ENCODE results near the gene RBM15B. TPM values are rescaled to one million over a fixed set of nuclear protein-coding genes. Genes with fewer than 3 reads are reported as not detected.

Gene RBM15B
- total RNA-seq, 1 donor from 2014 or later, result 15.7 TPM

- H3K36me3 ChIP-seq (ENCODE audit: control insufficient read depth in 3 of 3, insufficient read depth in 3 of 3, low read length in 3 of 3), result peaks cover 10 to 21% (median 15%) of the 10 kb centered on the region in 3 donors
- H3K4me1 ChIP-seq (ENCODE audit: control insufficient read depth in 3 of 3, insufficient read depth in 3 of 3, low read length in 3 of 3), result no peaks in the 10 kb centered on the region
Measured at GRCh38 chr3:51436998-51437639, 46.0 kb downstream of the RBM15B start.

GRCh38 chr3:51441282-51442030 is 50.4 kb downstream of the RBM15B start:
- H3K27ac ChIP-seq (ENCODE audit: low read depth, low read length), result no peak overlapping the region
- H3K27me3 ChIP-seq (ENCODE audit: control insufficient read depth in 3 of 3, insufficient read depth in 3 of 3, low read length in 3 of 3), result no peaks in the 10 kb centered on the region
- peaks cover 10 to 27% (median 19%) of the 10 kb centered on the region in 3 donors for H3K36me3 ChIP-seq (ENCODE audit: control insufficient read depth in 3 of 3, insufficient read depth in 3 of 3, low read length in 3 of 3)
- no peak overlapping the region for H3K9ac ChIP-seq (ENCODE audit: low read depth in 1 of 3, low read length in 3 of 3)
- H3K4me1 ChIP-seq (ENCODE audit: control insufficient read depth in 3 of 3, insufficient read depth in 3 of 3, low read length in 3 of 3), result no peaks in the 10 kb centered on the region
- no peak overlapping the region for H3K4me3 ChIP-seq (ENCODE audit: low read length in 3 of 3)
- H3K9me3 ChIP-seq (ENCODE audit: control insufficient read depth in 3 of 3, low read length in 3 of 3), result no peaks in the 10 kb centered on the region

More at GRCh38 chr3:51436998-51437639, 46.0 kb downstream of the RBM15B start:
- no peaks in the 10 kb centered on the region for H3K9me3 ChIP-seq (ENCODE audit: control insufficient read depth in 3 of 3, low read length in 3 of 3)
- H3K27me3 ChIP-seq (ENCODE audit: control insufficient read depth in 3 of 3, insufficient read depth in 3 of 3, low read length in 3 of 3), result no peaks in the 10 kb centered on the region
- no peak overlapping the region for H3K4me3 ChIP-seq (ENCODE audit: low read length in 3 of 3)
- H3K9ac ChIP-seq (ENCODE audit: low read depth in 1 of 3, low read length in 3 of 3), result no peak overlapping the region
- no peak overlapping the region for H3K27ac ChIP-seq (ENCODE audit: low read depth, low read length)

- Histone ChIP-seq H3K4me1 (ENCODE audit: control insufficient read depth in 3 of 3, insufficient read depth in 3 of 3, low read length in 3 of 3) (no peaks in the 10 kb centered on the region), H3K9me3 (ENCODE audit: control insufficient read depth in 3 of 3, low read length in 3 of 3) (no peaks in the 10 kb centered on the region), H3K4me3 (ENCODE audit: low read length in 3 of 3) (no peak overlapping the region), H3K36me3 (ENCODE audit: control insufficient read depth in 3 of 3, insufficient read depth in 3 of 3, low read length in 3 of 3) (peaks cover 6 to 19% (median 14%) of the 10 kb centered on the region in 3 donors), H3K9ac (ENCODE audit: low read depth in 1 of 3, low read length in 3 of 3) (no peak overlapping the region), H3K27ac (ENCODE audit: low read depth, low read length) (no peak overlapping the region), H3K27me3 (ENCODE audit: control insufficient read depth in 3 of 3, insufficient read depth in 3 of 3, low read length in 3 of 3) (no peaks in the 10 kb centered on the region)
Measured at GRCh38 chr3:51445544-51446280, 54.6 kb downstream of the RBM15B start.

Other genes with a start within 250 kb of the RBM15B start
- 37.6 TPM for gene MANF, start 6.0 kb upstream of the RBM15B start, total RNA-seq
- gene DCAF1, start 108.7 kb downstream of the RBM15B start, total RNA-seq, result 15.1 TPM
- gene RAD54L2, start 147.4 kb downstream of the RBM15B start, total RNA-seq, result 18.3 TPM